Left kidney (tissue), 2 donors: ENCODE measurements around the gene MYO1C. TPM values are rescaled to one million over a fixed set of nuclear protein-coding genes. Genes with fewer than 3 reads are reported as not detected.
"Not testable (repeated sequence)": the region's sequence is repeated elsewhere in the genome, so short reads cannot be mapped to it uniquely, and the experiment has no call there.

Source experiments
- DNase-seq: peaks from one replicate; pipeline ENCODE4 v3.0.0-alpha.2; 2013
- polyA plus RNA-seq: library from polyadenylated mRNA; unstranded; fragments of 120-200 nt; gene quantifications from one replicate; pipeline ENCODE4 v1.2.1, GENCODE V29; 2013; ENCODE audit not compliant: insufficient read length

Gene MYO1C
- polyA plus RNA-seq, 1 donor, result 61.1 TPM

DNA sequence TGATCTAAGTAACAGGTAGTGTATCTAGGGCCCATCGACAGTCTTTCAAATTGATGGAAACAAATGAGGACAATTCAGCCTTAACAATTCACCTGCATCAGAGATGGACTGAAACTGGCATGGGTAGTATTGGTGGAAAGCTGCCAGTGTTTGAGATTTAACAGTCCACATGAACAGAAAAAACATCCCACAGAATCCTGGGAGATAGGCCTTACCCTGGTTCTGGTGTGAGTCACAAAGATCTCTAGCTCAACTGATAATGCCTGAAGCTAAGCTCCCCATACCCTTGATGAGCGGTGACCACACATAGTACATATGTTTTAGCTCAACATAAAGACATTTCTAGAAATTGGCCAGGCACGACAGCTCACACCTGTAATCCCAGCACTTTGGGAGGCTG, 58.3 kb downstream of the MYO1C start:
- DNase-seq, result no peak

DNA sequence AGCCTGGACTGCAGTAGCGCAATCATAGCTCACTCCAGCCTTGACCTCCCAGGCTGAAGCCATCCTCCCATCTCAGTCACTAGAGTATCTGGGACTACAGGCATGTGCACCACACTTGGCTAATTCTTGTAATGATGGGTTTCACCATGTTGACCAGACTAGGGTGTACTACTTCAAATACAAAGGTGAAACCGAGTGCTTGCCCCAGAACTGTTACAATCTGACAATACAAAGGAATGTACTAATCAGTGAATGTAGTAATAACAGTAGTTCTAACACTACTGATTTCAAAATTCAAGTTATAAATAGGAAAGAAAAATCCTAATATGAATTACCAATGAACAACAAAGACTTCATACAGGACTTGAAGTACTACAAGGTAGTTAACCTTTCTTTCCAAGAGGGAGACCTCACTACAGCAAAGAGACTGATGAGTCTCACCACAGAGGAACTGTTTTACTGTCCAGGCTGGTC, 60.8 kb downstream of the MYO1C start:
- DNase-seq, result no peak

DNA sequence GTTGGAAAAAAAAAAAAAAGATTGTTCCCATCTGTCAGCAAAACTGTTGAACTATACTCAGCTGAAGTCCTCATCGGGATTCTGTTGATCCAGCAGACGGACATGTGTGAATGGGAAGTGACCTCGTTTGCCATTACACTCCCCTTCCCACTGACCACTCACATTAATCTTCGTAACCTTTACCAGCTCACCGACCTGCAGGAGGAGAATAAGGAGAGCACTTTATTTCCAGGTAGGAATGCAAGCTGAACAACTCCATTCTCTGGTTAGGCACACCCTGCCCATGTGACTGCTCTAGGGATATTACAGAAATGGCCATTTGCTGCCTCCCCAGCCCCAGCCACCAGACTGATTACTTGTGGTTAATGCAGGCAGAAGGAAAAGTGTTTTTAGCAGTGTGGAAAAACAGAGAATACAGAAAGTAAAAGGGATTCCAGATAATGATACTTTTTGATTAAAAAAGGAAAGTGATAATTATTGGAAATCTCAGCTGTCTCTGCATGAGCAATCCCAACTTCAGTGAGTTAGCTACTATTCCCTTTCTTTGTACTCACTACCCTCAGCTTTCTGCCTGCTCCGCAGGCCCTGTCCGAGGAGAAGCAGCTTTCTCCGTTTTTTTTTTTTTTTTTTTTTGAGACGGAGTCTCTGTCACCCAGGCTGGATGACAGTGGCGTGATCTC, 68.9 kb downstream of the MYO1C start:
- DNase-seq, result no peak

DNA sequence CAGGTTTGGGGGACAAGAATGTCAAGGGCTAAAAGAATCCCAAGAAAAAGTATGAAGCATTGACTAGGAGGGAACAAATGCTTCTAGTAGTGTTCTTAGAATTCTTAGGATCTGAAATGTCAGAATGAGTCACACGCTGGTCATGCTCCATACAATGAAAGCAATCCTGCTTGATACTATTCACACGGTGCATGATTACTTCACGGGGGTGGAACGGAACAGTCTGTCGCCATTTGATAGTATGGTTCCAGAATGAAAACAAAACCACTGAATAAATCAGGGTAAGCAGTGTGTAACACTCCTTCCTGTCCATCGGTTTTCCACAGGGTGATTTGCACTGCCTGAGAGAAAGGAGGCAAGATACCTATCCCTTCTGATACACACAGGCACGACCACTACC, 69.6 kb downstream of the MYO1C start:
- DNase-seq, result peak; percentile 60

DNA sequence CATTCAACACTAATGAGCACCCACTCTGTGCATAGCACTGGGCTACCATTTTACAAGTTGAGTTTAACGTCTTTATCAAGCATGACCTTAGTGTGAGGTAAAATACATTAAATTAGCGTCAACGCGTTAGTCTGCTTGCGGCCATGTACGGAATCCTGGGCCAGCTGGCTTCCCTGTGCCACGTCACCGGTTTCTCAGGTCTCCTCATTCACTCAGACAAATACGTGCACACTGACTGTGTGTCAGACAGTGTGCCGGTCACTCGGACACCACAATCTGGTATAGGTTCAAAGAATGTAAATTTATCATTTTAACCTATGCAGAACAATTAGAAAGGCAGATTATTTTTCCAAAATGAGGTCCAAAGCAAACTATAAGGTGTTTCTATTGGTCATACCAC, 71.0 kb downstream of the MYO1C start:
- DNase-seq, result no peak

DNA sequence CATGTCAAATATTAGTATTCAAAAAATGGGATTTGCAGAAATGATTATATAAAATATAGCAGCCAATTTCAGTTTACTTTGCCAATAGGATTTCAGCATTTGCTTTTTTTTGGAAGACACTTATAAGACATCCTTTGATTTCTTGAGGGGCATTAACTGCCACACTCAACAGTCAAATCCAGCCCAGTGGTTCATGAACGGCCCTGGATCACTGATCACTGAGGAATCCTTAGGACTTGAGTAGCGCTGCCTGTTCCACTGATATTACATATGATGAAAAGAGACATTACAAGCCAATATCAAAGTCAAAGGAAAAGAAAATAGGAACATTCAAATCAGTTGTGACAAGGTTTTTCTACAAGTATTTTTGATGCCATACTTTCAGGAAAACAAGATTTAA, 71.5 kb downstream of the MYO1C start:
- DNase-seq, result no peak

DNA sequence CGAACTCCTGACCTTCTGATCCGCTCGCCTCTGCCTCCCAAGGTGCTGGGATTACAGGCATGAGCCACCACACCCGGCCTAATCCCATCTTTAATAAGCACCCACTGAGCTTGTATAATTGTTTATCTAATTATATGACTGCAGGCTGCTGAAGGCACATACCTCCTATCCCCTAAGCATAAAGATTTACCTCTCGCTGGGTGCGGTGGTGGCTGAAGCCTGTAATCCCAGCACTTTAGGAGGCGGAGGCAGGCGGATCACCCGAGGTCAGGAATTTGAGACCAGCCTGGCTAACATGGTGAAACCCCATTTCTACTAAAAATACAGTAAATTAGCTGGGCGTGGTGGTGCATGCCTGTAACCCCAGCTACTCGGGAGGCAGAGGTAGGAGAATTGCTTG, 72.3 kb downstream of the MYO1C start:
- no peak for DNase-seq

DNA sequence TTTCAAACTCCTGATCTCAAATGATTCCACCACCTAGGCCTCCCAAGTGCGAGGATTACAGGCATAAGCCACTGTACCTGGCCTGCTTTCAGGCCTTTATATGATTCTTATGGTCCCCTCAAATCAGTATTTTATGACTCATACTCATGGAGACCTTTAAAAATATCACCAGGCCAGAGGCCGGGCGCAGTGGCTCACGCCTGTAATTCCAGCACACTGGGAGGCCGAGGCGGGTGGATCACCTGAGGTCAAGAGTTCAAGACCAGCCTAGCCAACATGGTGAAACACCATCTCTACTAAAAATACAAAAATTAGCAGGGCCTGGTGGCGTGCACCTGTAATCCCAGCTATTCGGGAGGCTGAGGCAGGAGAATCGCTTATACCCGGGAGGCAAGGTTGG, 74.0 kb downstream of the MYO1C start:
- not testable (repeated sequence) for DNase-seq

DNA sequence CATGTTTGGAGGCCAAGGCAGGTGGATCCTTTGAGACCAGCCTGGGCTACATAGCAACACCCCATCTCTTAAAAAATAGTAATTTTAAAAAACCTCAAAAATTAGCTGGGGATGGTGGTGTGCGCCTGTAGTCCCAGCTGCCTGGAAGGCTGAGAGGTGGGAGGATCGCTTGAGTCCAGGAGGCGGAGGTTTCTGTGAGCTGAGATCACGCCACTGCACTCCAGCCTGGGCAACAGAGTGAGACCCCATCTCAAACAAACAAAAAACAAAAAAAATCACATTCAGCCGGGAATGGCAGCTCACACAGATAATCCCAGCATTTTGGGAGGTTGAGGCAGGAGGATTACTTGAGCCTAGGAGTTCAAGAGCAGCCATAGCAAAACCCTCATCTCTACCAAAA, 76.1 kb downstream of the MYO1C start:
- DNase-seq, result no peak

DNA sequence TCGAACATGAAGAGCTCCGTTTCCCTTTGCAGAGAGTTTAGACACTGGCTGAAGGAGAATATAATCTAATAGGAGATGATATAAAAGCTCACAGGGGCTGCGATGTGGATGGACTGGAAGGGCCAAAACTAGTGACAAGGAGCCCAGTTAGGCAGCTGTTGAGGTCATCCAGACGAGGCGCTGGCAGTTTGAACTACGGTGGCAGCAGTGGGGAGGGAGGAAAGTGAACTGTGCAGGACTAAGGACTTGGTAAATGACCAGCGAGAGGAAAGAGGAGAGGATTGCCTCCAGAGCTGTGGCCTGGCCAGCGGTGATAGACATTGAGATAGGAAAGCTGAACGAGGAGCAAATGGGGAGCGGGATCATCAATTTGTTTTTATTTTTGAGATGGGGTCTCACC, 77.9 kb downstream of the MYO1C start:
- DNase-seq, result no peak

Other genes starting within 250 kb of the MYO1C start
- gene BHLHA9, start 222.2 kb downstream of the MYO1C start, polyA plus RNA-seq, result not detected
- gene TRARG1, start 213.0 kb downstream of the MYO1C start, polyA plus RNA-seq, result not detected
- 1,129 TPM for gene YWHAE, start 92.5 kb downstream of the MYO1C start, polyA plus RNA-seq
- gene CRK, start 36.5 kb downstream of the MYO1C start, polyA plus RNA-seq, result 62.2 TPM
- 19.0 TPM for gene INPP5K, start 23.9 kb upstream of the MYO1C start, polyA plus RNA-seq
- 87.8 TPM for gene PITPNA, start 70.1 kb upstream of the MYO1C start, polyA plus RNA-seq
- gene SLC43A2, start 136.1 kb upstream of the MYO1C start, polyA plus RNA-seq, result 27.1 TPM
- 6.3 TPM for gene SCARF1, start 153.0 kb upstream of the MYO1C start, polyA plus RNA-seq
- 2.8 TPM for gene RILP, start 157.2 kb upstream of the MYO1C start, polyA plus RNA-seq
- 360 TPM for gene PRPF8, start 192.2 kb upstream of the MYO1C start, polyA plus RNA-seq
- gene TLCD2, start 217.7 kb upstream of the MYO1C start, polyA plus RNA-seq, result 6.7 TPM
- 14.4 TPM for gene WDR81, start 232.0 kb upstream of the MYO1C start, polyA plus RNA-seq